ENCODE results near the gene BPIFB2. TPM values are rescaled to one million over a fixed set of nuclear protein-coding genes. Genes with fewer than 3 reads are reported as not detected.
A peak's percentile ranks its signal among the peaks of the same experiment; 100 is the strongest.
"Not testable (repeated sequence)": the region's sequence is repeated elsewhere in the genome, so short reads cannot be mapped to it uniquely, and the experiment has no call there.

BPIFB2 gene
- total RNA-seq, 1 donor from 2014 or later = not detected

GRCh38 chr20:33037456-33037855 lies 30.0 kb downstream of the BPIFB2 start:
- Histone ChIP-seq H3K4me3 (ENCODE audit: low read depth, low read length) (no peak overlapping the region), H3K27me3 (ENCODE audit: control insufficient read depth, insufficient read depth, low read length) (no peaks in the 10 kb centered on the region), H3K36me3 (ENCODE audit: control insufficient read depth, insufficient read depth, low read length) (no peaks in the 10 kb centered on the region)
- DNase-seq (ENCODE audit: low read depth) = no peak
- no peak for FAIRE-seq
- TF ChIP-seq CTCF (IDR thresholded peaks at IDR 0.05; ENCODE audit: insufficient read depth, low read length, severe bottlenecking) = no peak

GRCh38 chr20:33038243-33038642 lies 30.7 kb downstream of the BPIFB2 start:
- peak; percentile 55 for FAIRE-seq

GRCh38 chr20:33042430-33042829 lies 34.9 kb downstream of the BPIFB2 start:
- H3K4me3 ChIP-seq (ENCODE audit: low read depth, low read length) = no peak overlapping the region
- FAIRE-seq (no peak), DNase-seq (ENCODE audit: low read depth) (no peak)
- TF ChIP-seq CTCF (IDR thresholded peaks at IDR 0.05; ENCODE audit: insufficient read depth, low read length, severe bottlenecking) = no peak
- H3K36me3 ChIP-seq (ENCODE audit: control insufficient read depth, insufficient read depth, low read length) = no peaks in the 10 kb centered on the region
- no peaks in the 10 kb centered on the region for H3K27me3 ChIP-seq (ENCODE audit: control insufficient read depth, insufficient read depth, low read length)

More at GRCh38 chr20:33038243-33038642, 30.7 kb downstream of the BPIFB2 start:
- no peak for TF ChIP-seq CTCF (IDR thresholded peaks at IDR 0.05; ENCODE audit: insufficient read depth, low read length, severe bottlenecking)
- Histone ChIP-seq H3K36me3 (ENCODE audit: control insufficient read depth, insufficient read depth, low read length) (no peaks in the 10 kb centered on the region), H3K4me3 (ENCODE audit: low read depth, low read length) (no peak overlapping the region), H3K27me3 (ENCODE audit: control insufficient read depth, insufficient read depth, low read length) (no peaks in the 10 kb centered on the region)
- DNase-seq (ENCODE audit: low read depth) = no peak

- H3K27me3 ChIP-seq (ENCODE audit: control insufficient read depth, insufficient read depth, low read length) = no peaks in the 10 kb centered on the region
- FAIRE-seq = no peak
- H3K36me3 ChIP-seq (ENCODE audit: control insufficient read depth, insufficient read depth, low read length) = no peaks in the 10 kb centered on the region
Observed at GRCh38 chr20:33042983-33043730, 35.7 kb downstream of the BPIFB2 start.

GRCh38 chr20:33043731-33044181 lies 36.3 kb downstream of the BPIFB2 start:
- no peak for DNase-seq (ENCODE audit: low read depth)
- no peaks in the 10 kb centered on the region for H3K36me3 ChIP-seq (ENCODE audit: control insufficient read depth, insufficient read depth, low read length)
- H3K4me3 ChIP-seq (ENCODE audit: low read depth, low read length) = no peak overlapping the region
- FAIRE-seq = no peak
- no peak for TF ChIP-seq CTCF (IDR thresholded peaks at IDR 0.05; ENCODE audit: insufficient read depth, low read length, severe bottlenecking)
- H3K27me3 ChIP-seq (ENCODE audit: control insufficient read depth, insufficient read depth, low read length) = no peaks in the 10 kb centered on the region

More at GRCh38 chr20:33042983-33043730, 35.7 kb downstream of the BPIFB2 start:
- H3K4me3 ChIP-seq (ENCODE audit: low read depth, low read length) = no peak overlapping the region
- DNase-seq (ENCODE audit: low read depth) = no peak
- no peak for TF ChIP-seq CTCF (IDR thresholded peaks at IDR 0.05; ENCODE audit: insufficient read depth, low read length, severe bottlenecking)

- FAIRE-seq; H3K4me3 ChIP-seq (ENCODE audit: low read depth, low read length); H3K27me3 ChIP-seq (ENCODE audit: control insufficient read depth, insufficient read depth, low read length); H3K36me3 ChIP-seq (ENCODE audit: control insufficient read depth, insufficient read depth, low read length); DNase-seq (ENCODE audit: low read depth): not testable (repeated sequence)
Observed at GRCh38 chr20:33045129-33045721, 37.7 kb downstream of the BPIFB2 start.

Measured in bronchial epithelial cell (primary cell).